H1 (cell line): Measurements from ENCODE around the gene ATG7. TPM values are rescaled to one million over a fixed set of nuclear protein-coding genes. Genes with fewer than 3 reads are reported as not detected.

ENCODE experiments used
- CTCF ChIA-PET: fragments of 300-600 bp; sonication (Branson Sonifier 250); formaldehyde crosslinking; loops from one replicate; lab custom pipeline; 2021; ENCODE audit not compliant: partially characterized antibody; lab: Charles Lee
- POLR2A ChIA-PET: fragments of 300-600 bp; sonication (Branson Sonifier 250); formaldehyde crosslinking; loops from one replicate; lab custom pipeline; 2021; ENCODE audit warnings: inconsistent platforms; ENCODE audit not compliant: partially characterized antibody; lab: Charles Lee
- DNase-seq, 2 experiments: peaks; one replicate each; pipeline versions ENCODE4 v3.0.0 to v3.0.0-alpha.2; 2010 to 2022; ENCODE audit warnings: low spot score in 2 of 2, low read depth in 1 of 2, mixed read lengths in 1 of 2
- FAIRE-seq: peaks from 2 replicates; lab custom pipeline; 2011; peaks lifted over from hg19 to GRCh38; lab: Jason Lieb, UNC
- H2AFZ ChIP-seq: 2 replicates; pipeline ENCODE4 v1.8.1; 2012; ENCODE audit warnings: low read length, inconsistent platforms
- H2AK5ac ChIP-seq: 2 replicates; pipeline ENCODE4 v1.6.1; 2013; ENCODE audit warnings: low read depth, low read length
- H2BK120ac ChIP-seq: replicated peaks from 2 replicates; pipeline ENCODE3; 2013; ENCODE audit warnings: low read depth, low read length, inconsistent platforms
- H2BK12ac ChIP-seq: 2 replicates; pipeline ENCODE4 v1.6.1; 2013; ENCODE audit warnings: low read depth, low read length
- H2BK15ac ChIP-seq: 2 replicates; pipeline ENCODE4 v1.6.1; 2013; ENCODE audit warnings: low read length
- H2BK20ac ChIP-seq: 2 replicates; pipeline ENCODE4 v1.6.1; 2013; ENCODE audit warnings: low read length
- H2BK5ac ChIP-seq: 2 replicates; pipeline ENCODE4 v1.6.1; 2013; ENCODE audit warnings: low read depth, low read length
- H3K14ac ChIP-seq: 2 replicates; pipeline ENCODE4 v1.6.1; 2013; ENCODE audit warnings: inconsistent platforms; ENCODE audit not compliant: insufficient read length
- H3K18ac ChIP-seq: 2 replicates; pipeline ENCODE4 v1.6.1; 2013; ENCODE audit warnings: low read length; ENCODE audit errors: extremely low read depth
- H3K23ac ChIP-seq: 2 replicates; pipeline ENCODE4 v1.6.1; 2013; ENCODE audit warnings: inconsistent platforms; ENCODE audit not compliant: insufficient read length
- H3K23me2 ChIP-seq: 2 replicates; pipeline ENCODE4 v1.6.1; 2013; ENCODE audit warnings: low read depth, low read length
- H3K27ac ChIP-seq: 2 replicates; pipeline ENCODE4 v1.6.1; 2011; ENCODE audit warnings: low read depth, low read length, inconsistent platforms
- H3K27me3 ChIP-seq, 4 experiments: replicated peaks in 1 of 4; 1 replicate in 1 of 4; 2 replicates in 3 of 4; pipeline versions ENCODE4 v1.6.1 to v1.8.1; 2011 to 2013; ENCODE audit warnings: low read length in 3 of 4, mild to moderate bottlenecking in 3 of 4, inconsistent platforms in 2 of 4, mixed read lengths in 2 of 4, moderate library complexity in 1 of 4; ENCODE audit not compliant: control insufficient read depth in 3 of 4, insufficient read depth in 3 of 4; ENCODE audit errors: extremely low read depth in 1 of 4
- H3K36me3 ChIP-seq, 4 experiments: 2 replicates each; pipeline versions ENCODE4 v1.6.1 to v1.8.1; 2011 to 2013; ENCODE audit warnings: mild to moderate bottlenecking in 4 of 4, low read length in 3 of 4, moderate library complexity in 2 of 4, control low read depth in 1 of 4, inconsistent platforms in 1 of 4; ENCODE audit not compliant: insufficient read depth in 4 of 4, control insufficient read depth in 2 of 4
- H3K4ac ChIP-seq: replicated peaks from 2 replicates; pipeline ENCODE3; 2013; ENCODE audit warnings: low read length, low read depth, mixed read lengths, inconsistent platforms; ENCODE audit not compliant: insufficient read length
- H3K4me1 ChIP-seq, 4 experiments: replicated peaks in 1 of 4; 1 replicate in 1 of 4; 2 replicates in 3 of 4; pipeline versions ENCODE4 v1.6.1 to v1.8.1; 2011 to 2013; ENCODE audit warnings: low read length in 3 of 4, inconsistent platforms in 2 of 4, mixed read lengths in 1 of 4; ENCODE audit not compliant: insufficient read depth in 4 of 4, control insufficient read depth in 3 of 4
- H3K4me2 ChIP-seq, 2 experiments: 2 replicates each; pipeline versions ENCODE4 v1.6.1 to v1.8.1; 2011 to 2013; ENCODE audit warnings: low read depth in 2 of 2, low read length in 2 of 2, control low read depth in 1 of 2, inconsistent platforms in 1 of 2, mild to moderate bottlenecking in 1 of 2; ENCODE audit not compliant: insufficient read depth in 1 of 2
- H3K4me3 ChIP-seq, 4 experiments: fragments of 200-600, 300-600 bp in 1 of 4; sonication (generic), shearing (Covaris generic), sonication (Bioruptor Twin) in 1 of 4; 2 replicates each; pipeline versions ENCODE4 v1.5.1 to v1.8.1; 2011 to 2016; ENCODE audit warnings: low read length in 4 of 4, low read depth in 3 of 4, control low read depth in 2 of 4, inconsistent platforms in 2 of 4, mild to moderate bottlenecking in 2 of 4, mixed read lengths in 1 of 4, moderate library complexity in 1 of 4; ENCODE audit not compliant: insufficient read depth in 2 of 4; ENCODE audit errors: extremely low read depth in 1 of 4
- H3K56ac ChIP-seq: replicated peaks from 2 replicates; pipeline ENCODE3; 2013; ENCODE audit warnings: low read depth, mild to moderate bottlenecking, mixed read lengths, low read length, inconsistent platforms; ENCODE audit not compliant: insufficient read length
- H3K79me1 ChIP-seq: 2 replicates; pipeline ENCODE4 v1.6.1; 2013; ENCODE audit warnings: low read depth, low read length, control low read depth
- H3K79me2 ChIP-seq, 2 experiments: 2 replicates each; pipeline versions ENCODE4 v1.6.1 to v1.8.1; 2012 to 2013; ENCODE audit warnings: low read length in 2 of 2, mild to moderate bottlenecking in 2 of 2, inconsistent platforms in 1 of 2; ENCODE audit not compliant: insufficient read depth in 2 of 2, control insufficient read depth in 1 of 2
- H3K9ac ChIP-seq, 4 experiments: replicated peaks in 1 of 4; 1 replicate in 1 of 4; 2 replicates in 3 of 4; pipeline versions ENCODE4 v1.6.1 to v1.8.1; 2011 to 2013; ENCODE audit warnings: low read depth in 3 of 4, low read length in 3 of 4, control low read depth in 2 of 4, mild to moderate bottlenecking in 2 of 4, moderate library complexity in 2 of 4, inconsistent platforms in 1 of 4; ENCODE audit errors: extremely low read depth in 1 of 4
- H3K9me3 ChIP-seq, 2 experiments: 2 replicates each; pipeline versions ENCODE4 v1.6.1 to v1.8.1; 2012 to 2013; ENCODE audit warnings: mild to moderate bottlenecking in 2 of 2, moderate library complexity in 2 of 2, control low read depth in 1 of 2, inconsistent platforms in 1 of 2, low read depth in 1 of 2, low read length in 1 of 2, mixed read lengths in 1 of 2; ENCODE audit not compliant: insufficient read depth in 2 of 2
- H4K20me1 ChIP-seq, 2 experiments: replicated peaks in 1 of 2; 2 replicates each; pipeline versions ENCODE3 to v1.8.1; 2011 to 2013; ENCODE audit warnings: inconsistent platforms in 2 of 2, low read length in 2 of 2, mild to moderate bottlenecking in 1 of 2; ENCODE audit not compliant: insufficient read depth in 2 of 2, control insufficient read depth in 1 of 2
- H4K5ac ChIP-seq: 2 replicates; pipeline ENCODE4 v1.6.1; 2013; ENCODE audit warnings: low read length, low read depth, mixed read lengths, inconsistent platforms; ENCODE audit not compliant: insufficient read length
- H4K8ac ChIP-seq: 2 replicates; pipeline ENCODE4 v1.8.0; 2013; ENCODE audit warnings: mild to moderate bottlenecking, moderate library complexity, low read length, inconsistent platforms; ENCODE audit not compliant: insufficient read depth; ENCODE audit errors: extremely low read depth
- H4K91ac ChIP-seq: replicated peaks from 2 replicates; pipeline ENCODE3; 2013; ENCODE audit warnings: low read length, mixed read lengths, inconsistent platforms; ENCODE audit not compliant: insufficient read length
- CTCF ChIP-seq, 3 experiments: IDR thresholded peaks; 1 replicate in 2 of 3; 2 replicates in 1 of 3; pipeline versions ENCODE4 v1.5.1 to v1.6.1; 2011; ENCODE audit warnings: low read length in 3 of 3, mild to moderate bottlenecking in 3 of 3, inconsistent platforms in 2 of 3, low read depth in 1 of 3, moderate library complexity in 1 of 3; ENCODE audit not compliant: insufficient read depth in 1 of 3; ENCODE audit errors: control extremely low read depth in 1 of 3
- EGR1 ChIP-seq: IDR thresholded peaks from 2 replicates; pipeline ENCODE4 v1.6.1; 2011; ENCODE audit warnings: low read depth, low read length, borderline replicate concordance
- KDM5A ChIP-seq: fragments of 200-600 bp; IDR thresholded peaks from 2 replicates; pipeline ENCODE4 v1.7.1; 2012; ENCODE audit warnings: mild to moderate bottlenecking, low read length, inconsistent platforms, mixed read lengths
- SAP30 ChIP-seq: fragments of 300-600 bp; sonication (generic); IDR thresholded peaks from 2 replicates; pipeline ENCODE4 v1.7.1; 2012; ENCODE audit warnings: low read length, moderate library complexity, mild to moderate bottlenecking, inconsistent platforms; ENCODE audit not compliant: insufficient read depth, insufficient replicate concordance
- SIN3A ChIP-seq, 2 experiments: IDR thresholded peaks in 1 of 2; conservative IDR thresholded peaks in 1 of 2; 2 replicates each; pipeline ENCODE4 v1.6.1; 2011 to 2012; ENCODE audit warnings: low read length in 2 of 2, improper control_type of control experiment in 1 of 2, low read depth in 1 of 2, mild to moderate bottlenecking in 1 of 2
- SIX5 ChIP-seq: IDR thresholded peaks from 2 replicates; pipeline ENCODE4 v1.6.1; 2011; ENCODE audit warnings: mild to moderate bottlenecking, low read depth, low read length
- SP2 ChIP-seq: IDR thresholded peaks from 2 replicates; pipeline ENCODE4 v1.6.1; 2012; ENCODE audit warnings: mild to moderate bottlenecking, low read length, inconsistent platforms
- SP4 ChIP-seq: IDR thresholded peaks from 2 replicates; pipeline ENCODE4 v1.6.1; 2012; ENCODE audit warnings: low read length, inconsistent platforms
- SUZ12 ChIP-seq: fragments of 200-600 bp; sonication (generic); IDR thresholded peaks from 2 replicates; pipeline ENCODE4 v1.6.1; 2012; ENCODE audit warnings: mild to moderate bottlenecking, inconsistent platforms, low read length, moderate library complexity, mixed read lengths
- TAF7 ChIP-seq: optimal IDR thresholded peaks from 2 replicates; pipeline ENCODE3; 2011; ENCODE audit warnings: low read depth, mild to moderate bottlenecking, inconsistent platforms, low read length, moderate library complexity, borderline replicate concordance
- TBP ChIP-seq: IDR thresholded peaks from 2 replicates; pipeline ENCODE4 v1.6.1; 2011; ENCODE audit warnings: low read depth, low read length, improper control_type of control experiment
- ZNF274 ChIP-seq: IDR thresholded peaks from 2 replicates; pipeline ENCODE4 v1.7.0; 2012; ENCODE audit warnings: low read length, borderline replicate concordance; ENCODE audit errors: extremely low read depth
- WGBS, 2 experiments: shearing (Covaris generic) in 1 of 2; methylation state at CpG; one replicate each; pipeline versions ENCODE4 v1.1.6 to v1.1.7; 2013 to 2015; ENCODE audit warnings: low lambda C conversion rate in 2 of 2, mixed read lengths in 2 of 2, inconsistent platforms in 1 of 2, low coverage in 1 of 2, missing lambda C conversion rate in 1 of 2; ENCODE audit not compliant: insufficient replicate concordance in 2 of 2, insufficient coverage in 1 of 2, insufficient read length in 1 of 2; ENCODE audit errors: extremely low coverage in 1 of 2, missing lambda C conversion rate in 1 of 2; 5-methylcytosine and 5-hydroxymethylcytosine counted together
- polyA plus RNA-seq, 7 experiments: library from polyadenylated mRNA; depleted of rRNA in 3 of 7; stranded (reverse) in 5 of 7; unstranded in 2 of 7; fragments of >200 nt in 5 of 7; fragments of 200-250 nt in 2 of 7; gene quantifications; 1 replicate in 5 of 7; 2 replicates in 1 of 7; 4 replicates in 1 of 7; pipeline versions ENCODE4 v1.2.1 to v1.2.3, GENCODE V29; 2011 to 2013; ENCODE audit warnings: missing spikeins in 2 of 7, mixed read lengths in 2 of 7
- total RNA-seq: library from RNA; stranded (reverse); fragmentation: NEBNext Ultra II Directional; extraction: Animal tissue kit (Norgen Biotek cat#: 25700); gene quantifications from 2 replicates; pipeline ENCODE4 v1.2.1, GENCODE V29; 2021

Gene ATG7
- total and polyA plus RNA-seq, 2 of the 8 experiments (the other 6 are each of a cell fraction or from before 2014, with no cell fraction given), result 15.0 to 19.1 TPM

DNA sequence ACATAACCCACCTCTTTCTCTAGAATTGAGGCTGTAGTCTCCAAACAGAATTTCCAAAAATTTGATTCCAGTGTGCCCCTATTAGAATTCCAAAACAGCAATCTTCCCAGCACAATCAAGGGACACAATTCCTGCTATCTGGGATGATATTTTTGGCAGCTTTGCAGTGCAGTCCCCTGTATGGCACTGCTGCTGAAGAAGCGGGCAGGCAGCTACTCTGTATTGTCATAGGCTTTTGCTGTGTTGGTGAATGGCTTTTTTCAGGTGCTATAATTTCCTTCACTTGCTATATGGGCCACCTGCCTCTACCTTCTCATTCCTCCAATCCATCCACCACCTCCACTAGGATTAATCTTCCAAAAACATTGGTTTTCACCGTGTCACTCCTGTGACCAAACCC lies 226.0 kb downstream of the ATG7 start:
- Histone ChIP-seq H2AFZ (no peak overlapping the region), H2BK20ac (no peak overlapping the region), H2BK120ac (no peak overlapping the region), H3K9ac (no peak overlapping the region), H2BK12ac (no peak overlapping the region), H3K18ac (no peak overlapping the region), H2BK15ac (no peak overlapping the region), H3K27ac (no peak overlapping the region), H3K4me3 (no peak overlapping the region), H2BK5ac (no peak overlapping the region), H3K27me3 (no peaks in the 10 kb centered on the region), H3K4me2 (no peak overlapping the region), H3K4ac (no peak overlapping the region), H4K91ac (no peak overlapping the region), H2AK5ac (no peak overlapping the region), H4K5ac (no peak overlapping the region), H3K4me1 (peaks cover 0 to 12% (median 8%) of the 10 kb centered on the region in 4 experiments; a peak in 3 of 7 replicates), H3K23me2 (no peaks in the 10 kb centered on the region), H4K8ac (no peak overlapping the region), H3K36me3 (no peaks in the 10 kb centered on the region), H3K56ac (no peak overlapping the region), H3K79me1 (no peaks in the 10 kb centered on the region), H3K79me2 (no peaks in the 10 kb centered on the region), H3K9me3 (peaks cover 6 to 8% of the 10 kb centered on the region in 2 experiments; a peak in 2 of 4 replicates), H3K14ac (no peak overlapping the region), H3K23ac (no peak overlapping the region), H4K20me1 (no peaks in the 10 kb centered on the region)
- ChIA-PET POLR2A (no interaction called here), CTCF (interaction anchor here (1.3 kb wide), 1 partner anchor 15 kb away, joined by 3 read pairs; no protein-coding TSS in a partner anchor)
- FAIRE-seq (no peak), DNase-seq (no peak)
- 100% methylated on average over 2 of the region's 2 CpGs; no CpG with 5 or more reads in 1 of the 2 experiments for WGBS, 2 experiments
- no peak for TF ChIP-seq SIN3A (conservative IDR thresholded peaks at IDR 0.05 in 1 of 2, IDR thresholded peaks at IDR 0.05 in 1 of 2; ENCODE audit: low read depth in 1 of 2, low read length in 2 of 2)
- no peak for TF ChIP-seq KDM5A
- TF ChIP-seq SAP30, result no peak
- TF ChIP-seq SIX5, result no peak
- no peak for TF ChIP-seq TBP
- TF ChIP-seq SUZ12, result no peak
- no peak for TF ChIP-seq TAF7
- no peak for TF ChIP-seq CTCF (IDR thresholded peaks at IDR 0.05; ENCODE audit: control extremely low read depth in 1 of 3, insufficient read depth in 1 of 3, low read depth in 1 of 3, low read length in 3 of 3)
- TF ChIP-seq EGR1, result no peak
- TF ChIP-seq ZNF274, result no peak
- no peak for TF ChIP-seq SP2
- TF ChIP-seq SP4, result no peak
